ENCODE data around the gene TNFAIP3.

DNA sequence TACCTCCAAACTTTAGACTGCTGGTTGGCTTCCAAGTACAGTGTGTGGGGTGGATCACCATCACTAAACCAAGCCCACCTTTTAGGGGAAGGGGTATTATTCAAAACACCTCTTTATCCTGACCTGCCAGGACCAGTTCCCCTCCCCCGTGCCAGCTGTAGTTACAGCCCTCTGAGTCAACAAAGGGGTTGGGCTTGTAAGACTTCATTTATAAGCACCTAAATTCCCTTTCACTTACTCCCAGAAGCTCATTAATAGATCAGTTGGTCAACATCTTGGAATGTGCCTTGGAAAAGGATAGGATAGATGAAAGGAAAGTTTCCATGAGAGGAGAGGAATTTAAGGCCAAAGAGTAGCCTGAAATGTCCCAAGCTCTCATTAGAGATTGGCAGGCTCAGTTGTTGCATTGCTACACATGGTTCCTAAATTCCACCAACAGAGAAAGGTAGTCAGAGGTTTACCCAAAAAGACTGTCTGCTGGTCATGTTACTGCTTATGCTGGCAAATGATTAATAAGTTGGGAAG is 59.2 kb downstream of the TNFAIP3 start:
- TF ChIP-seq, protein P1, sequence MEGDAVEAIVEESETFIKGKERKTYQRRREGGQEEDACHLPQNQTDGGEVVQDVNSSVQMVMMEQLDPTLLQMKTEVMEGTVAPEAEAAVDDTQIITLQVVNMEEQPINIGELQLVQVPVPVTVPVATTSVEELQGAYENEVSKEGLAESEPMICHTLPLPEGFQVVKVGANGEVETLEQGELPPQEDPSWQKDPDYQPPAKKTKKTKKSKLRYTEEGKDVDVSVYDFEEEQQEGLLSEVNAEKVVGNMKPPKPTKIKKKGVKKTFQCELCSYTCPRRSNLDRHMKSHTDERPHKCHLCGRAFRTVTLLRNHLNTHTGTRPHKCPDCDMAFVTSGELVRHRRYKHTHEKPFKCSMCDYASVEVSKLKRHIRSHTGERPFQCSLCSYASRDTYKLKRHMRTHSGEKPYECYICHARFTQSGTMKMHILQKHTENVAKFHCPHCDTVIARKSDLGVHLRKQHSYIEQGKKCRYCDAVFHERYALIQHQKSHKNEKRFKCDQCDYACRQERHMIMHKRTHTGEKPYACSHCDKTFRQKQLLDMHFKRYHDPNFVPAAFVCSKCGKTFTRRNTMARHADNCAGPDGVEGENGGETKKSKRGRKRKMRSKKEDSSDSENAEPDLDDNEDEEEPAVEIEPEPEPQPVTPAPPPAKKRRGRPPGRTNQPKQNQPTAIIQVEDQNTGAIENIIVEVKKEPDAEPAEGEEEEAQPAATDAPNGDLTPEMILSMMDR (IDR thresholded peaks at IDR 0.05; ENCODE audit: poor library complexity), result no peak
- TF ChIP-seq EZH2 (IDR thresholded peaks at IDR 0.05; ENCODE audit: borderline replicate concordance), result no peak

Measured in hepatocyte (in vitro differentiated cells).